ENCODE results near the gene APC2.
"Not testable (repeated sequence)": the region's sequence is repeated elsewhere in the genome, so short reads cannot be mapped to it uniquely, and the experiment has no call there.

Gene APC2

DNA sequence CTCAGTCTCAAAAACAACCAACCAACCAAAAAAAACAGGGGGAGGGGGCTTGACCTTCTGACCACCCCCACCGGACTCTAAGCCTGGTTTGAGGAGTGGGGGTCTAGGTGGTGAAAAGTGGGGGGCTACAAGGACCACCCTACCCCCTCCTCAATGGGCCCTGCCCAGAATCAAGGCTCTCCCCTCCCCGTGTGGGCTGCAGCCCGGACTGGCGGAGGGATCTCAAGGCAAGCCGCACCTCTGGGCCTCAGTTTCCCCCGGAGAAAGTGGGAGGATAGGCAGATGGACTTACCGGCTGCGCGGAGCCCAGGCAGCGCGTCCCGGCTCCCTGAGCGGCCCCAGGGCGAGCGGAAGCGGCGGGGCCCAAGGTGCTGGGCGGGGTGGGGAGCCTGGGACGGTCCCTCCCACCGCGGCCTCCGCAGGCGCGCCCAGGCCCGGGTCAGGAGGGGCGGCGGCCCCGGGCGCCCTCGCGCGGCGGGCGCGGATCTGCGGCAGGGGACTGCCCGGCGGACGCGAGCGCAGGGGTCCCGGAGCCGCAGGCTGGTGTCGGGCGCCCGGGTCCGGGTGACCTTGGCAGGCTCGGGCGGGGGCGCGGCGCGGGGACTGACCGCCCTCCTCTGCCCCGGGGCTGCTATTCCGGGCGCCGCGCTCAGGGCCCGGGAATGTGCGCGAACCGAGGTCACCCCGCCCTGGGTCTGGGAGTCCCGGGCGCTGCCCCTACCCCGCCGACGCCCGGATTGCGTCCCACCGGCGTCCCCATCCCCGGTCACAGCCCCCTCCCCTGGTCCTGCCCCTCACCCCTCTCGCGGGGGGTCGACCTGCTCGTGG, 63.0 kb downstream of the APC2 start, which contains the start of gene ADAMTSL5:
Gene ADAMTSL5, minus strand, starts transcription at position 349 of the 828 bp plus-strand sequence. CDS start 2,076 bp downstream, outside the sequence.
- DNase-seq (ENCODE audit: low read depth in 2 of 2), result peak in 1 of 2 donors; percentile 33

DNA sequence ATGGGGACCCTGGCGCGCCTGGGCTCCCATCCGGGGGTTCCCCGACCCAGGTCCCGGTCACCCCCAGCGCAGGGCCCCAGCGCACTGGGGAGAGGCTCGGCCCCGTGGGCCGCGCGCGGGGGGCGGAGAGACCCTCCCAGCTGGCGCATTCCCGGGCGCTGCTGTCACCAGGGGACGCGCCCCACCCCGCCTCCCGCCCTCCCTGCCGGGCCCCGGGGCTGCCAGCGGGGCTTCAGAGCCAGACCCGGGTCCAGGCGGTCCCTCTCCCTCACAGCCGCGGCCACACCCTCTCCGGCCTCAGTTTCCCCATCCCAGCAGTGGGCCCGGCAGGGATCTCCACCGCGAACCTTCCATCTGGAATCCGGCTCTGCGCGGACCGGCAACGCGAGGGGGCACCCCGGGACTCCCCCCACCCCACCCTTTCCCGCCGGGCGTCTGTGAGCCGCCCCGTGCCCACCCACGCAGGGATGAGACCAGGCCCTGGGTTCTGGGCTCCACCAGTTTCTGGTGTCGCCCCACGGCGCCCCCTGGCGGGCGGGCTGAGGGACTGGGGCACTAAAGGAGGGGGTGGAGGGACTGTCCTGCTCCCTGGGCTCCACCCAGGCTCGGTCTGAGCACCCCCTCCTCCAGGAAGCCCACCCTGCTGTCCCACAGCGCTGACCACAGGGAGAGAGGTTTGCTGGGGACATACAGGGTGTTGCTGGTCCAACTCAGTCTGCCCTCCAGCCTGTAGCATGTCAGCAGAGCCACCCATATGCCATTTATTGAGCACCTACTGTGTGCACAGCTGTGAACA, 63.8 kb downstream of the APC2 start:
- peak; percentile 34 to 38 for DNase-seq (ENCODE audit: low read depth in 2 of 2)

DNA sequence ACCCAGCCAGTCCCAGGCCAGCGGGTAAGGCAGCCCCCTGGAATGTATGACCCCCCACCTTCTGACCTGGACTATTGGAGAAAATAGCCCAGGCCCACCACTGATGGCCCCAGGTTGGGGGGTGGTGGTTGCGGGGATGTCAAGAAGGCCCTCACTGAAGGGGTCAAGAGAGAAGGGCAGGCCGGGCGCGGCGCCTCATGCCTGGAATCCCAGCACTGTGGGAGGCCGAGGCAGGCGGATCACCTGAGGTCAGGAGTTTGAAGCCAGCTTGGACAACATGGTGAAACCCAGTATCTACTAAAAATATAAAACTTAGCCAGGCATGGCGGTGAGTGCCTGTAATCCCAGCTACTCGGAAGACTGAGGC, 64.4 kb downstream of the APC2 start:
- no peak for DNase-seq (ENCODE audit: low read depth in 2 of 2)

DNA sequence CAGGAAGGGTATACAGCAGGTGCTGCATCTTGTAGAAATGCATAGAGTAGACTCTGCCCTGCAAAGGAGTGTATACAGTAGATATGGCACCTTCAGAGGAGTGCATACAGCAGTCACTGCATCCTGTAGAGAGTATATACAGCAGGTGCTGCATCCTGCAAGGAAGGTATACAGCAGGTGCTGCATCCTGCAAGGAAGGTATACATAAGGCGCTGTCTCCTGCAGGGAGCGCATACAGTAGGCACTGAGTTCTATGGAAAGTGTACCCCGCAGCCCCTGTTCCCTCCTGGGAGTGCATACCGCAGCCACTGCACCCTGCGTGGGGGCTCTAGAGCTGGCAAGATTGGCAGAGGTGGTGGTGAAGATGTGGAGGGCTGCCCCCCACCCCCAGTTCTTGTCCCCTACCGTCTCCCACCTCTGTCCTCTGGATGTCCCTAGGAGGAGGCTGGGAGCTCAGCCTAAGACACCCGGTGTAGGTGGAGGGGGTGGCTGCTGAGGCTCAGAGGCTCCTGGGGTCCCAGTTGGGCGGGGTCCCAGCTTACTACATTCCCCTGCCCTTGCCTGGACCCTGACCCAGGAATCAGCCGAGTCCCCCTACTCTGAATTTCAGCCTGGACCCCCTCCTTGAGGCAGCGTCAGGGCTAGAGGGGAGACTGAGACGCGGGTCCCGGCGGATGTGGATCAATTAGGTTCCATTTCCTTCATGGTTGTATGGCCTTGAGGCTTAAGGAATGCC, 65.2 kb downstream of the APC2 start:
- DNase-seq (ENCODE audit: low read depth in 2 of 2), result no peak

DNA sequence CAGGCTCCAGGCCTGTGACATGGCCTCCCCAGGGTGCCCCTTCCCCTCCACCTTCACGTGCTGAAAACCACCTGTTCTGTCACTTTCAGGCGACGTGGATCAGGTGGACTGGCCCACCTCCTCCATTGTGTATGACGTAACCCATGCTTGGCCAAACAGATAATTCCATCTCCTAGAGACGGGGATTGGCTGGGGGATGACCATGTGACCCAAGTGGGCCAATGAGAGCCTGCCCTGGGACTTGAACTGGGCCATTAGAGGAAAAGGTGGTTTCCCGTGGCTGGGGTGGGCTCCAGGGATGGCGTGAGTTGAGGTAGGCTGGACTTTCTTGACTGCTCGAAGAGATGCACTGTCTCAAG, 66.5 kb downstream of the APC2 start:
- no peak for DNase-seq (ENCODE audit: low read depth in 2 of 2)

DNA sequence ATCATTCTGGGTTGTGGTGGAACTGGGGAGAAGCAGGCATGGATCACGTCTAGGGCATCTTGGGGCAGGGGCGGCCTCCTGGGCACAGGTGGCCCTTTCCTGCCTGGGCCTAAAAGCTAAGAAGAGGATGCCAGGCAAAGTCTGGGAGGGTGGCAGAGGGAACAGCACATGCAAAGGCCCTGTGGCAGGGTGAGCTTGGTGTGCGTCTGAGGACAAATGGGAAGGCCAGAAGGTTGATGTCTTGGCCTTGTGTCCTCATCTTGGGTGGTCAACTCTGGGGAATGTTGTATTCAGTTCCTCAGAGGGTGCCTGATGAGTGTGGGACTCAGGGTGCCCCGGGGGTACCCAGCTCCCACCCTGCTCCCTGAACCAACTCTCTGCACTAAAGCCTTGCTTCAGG, 68.5 kb downstream of the APC2 start:
- DNase-seq (ENCODE audit: low read depth in 2 of 2), result no peak

DNA sequence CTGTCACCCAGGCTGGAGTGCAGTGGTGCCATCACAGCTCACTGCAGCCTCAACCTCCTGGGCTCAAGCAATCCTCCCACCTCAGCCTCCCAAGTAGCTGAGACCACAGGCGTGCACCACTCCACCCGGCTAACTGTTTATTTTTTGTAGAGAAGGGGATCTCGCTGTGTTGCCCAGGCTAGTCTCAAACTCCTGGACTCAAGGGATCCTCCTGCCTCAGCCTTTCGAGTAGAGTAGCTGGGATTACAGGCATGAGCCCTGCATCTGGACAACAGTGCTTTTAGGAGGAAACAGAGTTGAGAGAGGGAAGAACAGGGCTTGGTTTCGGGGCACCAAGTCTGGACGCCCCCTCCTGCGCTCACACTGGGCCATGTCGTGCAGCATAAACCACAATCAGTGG, 69.9 kb downstream of the APC2 start:
- DNase-seq (ENCODE audit: low read depth in 2 of 2), result not testable (repeated sequence)

DNA sequence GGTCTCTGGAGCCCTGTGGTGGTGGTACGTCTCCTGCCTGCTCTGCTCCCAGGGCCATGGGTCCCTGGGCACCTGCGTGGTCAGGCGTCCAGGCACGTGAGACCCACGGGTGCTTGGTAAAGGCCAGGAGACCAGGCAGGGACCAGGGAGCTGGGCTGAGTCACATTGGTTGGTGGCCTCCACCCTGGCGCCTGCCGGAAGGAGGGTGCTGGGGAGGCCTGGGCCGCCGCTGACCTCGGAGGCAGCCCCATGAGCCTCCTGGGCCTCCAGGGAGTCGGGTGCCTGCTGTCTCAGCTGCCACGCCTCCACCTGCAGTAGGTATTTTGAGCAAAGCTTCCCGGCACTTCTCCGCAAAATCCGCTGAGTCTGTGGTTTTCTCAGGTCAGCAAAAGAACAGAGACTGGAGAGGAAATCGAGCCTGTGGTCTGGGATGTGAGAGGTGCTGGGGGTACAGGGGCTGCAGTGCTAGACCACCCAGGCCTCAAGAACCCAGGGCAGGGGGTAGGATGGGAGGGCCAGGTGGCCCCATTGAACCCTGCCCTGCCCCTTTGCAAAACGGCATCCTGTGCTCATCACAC, 70.4 kb downstream of the APC2 start:
- no peak for DNase-seq (ENCODE audit: low read depth in 2 of 2)

DNA sequence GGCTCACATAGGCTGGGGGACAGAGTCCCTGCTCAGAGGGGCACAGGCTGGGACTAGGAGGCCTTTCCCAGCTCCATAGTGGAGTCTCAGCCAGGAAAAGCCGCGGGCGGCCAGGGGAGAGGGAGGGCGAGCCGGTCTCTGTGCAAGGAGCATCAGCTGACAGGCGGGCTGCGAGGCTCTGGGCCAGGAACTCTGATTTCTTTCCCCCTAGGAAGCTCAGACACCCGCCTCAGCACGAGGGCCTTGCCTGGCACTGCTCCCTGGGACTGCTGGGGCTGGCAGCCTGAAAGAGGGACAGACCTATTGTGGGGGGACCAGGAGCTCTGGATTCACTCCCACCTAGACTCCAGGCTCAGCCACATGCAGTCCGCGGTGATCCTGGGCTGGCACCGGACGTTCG, 71.7 kb downstream of the APC2 start:
- DNase-seq (ENCODE audit: low read depth in 2 of 2), result no peak

DNA sequence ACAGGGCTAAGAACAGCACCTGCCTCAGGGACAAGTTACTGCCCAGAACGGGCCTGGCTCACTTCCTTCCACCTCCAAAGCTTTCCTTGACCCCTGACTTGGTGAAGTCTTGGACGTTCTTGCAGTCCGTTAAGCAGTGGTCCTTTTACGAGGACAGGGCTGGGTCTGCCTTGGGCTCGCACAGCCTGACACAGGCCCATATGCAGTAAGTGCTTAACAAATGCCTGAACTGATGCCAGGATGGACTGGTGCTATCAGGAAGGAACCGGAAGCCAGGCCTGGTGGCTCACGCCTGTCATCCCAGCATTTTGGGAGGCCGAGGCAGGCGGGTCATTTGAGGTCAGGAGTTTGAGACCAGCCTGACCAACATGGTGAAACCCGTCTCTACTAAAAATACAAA, 72.1 kb downstream of the APC2 start:
- no peak for DNase-seq (ENCODE audit: low read depth in 2 of 2)

DNA sequence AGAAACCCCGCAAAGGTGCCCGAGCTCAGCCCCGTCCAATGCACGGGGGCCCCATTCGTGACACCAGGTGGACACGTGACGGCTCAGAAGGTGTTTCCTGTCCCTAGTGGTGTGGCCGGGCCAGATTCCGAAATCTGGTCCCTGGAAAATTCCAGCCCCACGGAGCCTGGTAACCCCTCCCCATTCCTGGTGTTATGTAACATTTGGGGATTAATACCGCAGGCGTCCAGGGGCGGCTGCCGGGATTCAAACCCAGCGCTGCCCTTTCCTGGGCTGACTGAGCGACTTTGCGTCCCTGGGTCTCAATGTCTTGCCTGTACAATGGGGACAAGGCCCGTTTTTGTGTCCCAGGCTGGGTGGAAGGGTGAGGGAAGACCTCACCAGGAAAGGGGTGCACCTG, 72.9 kb downstream of the APC2 start:
- DNase-seq (ENCODE audit: low read depth in 2 of 2), result no peak

Data from stimulated activated CD8-positive, alpha-beta memory T cell treated with anti-CD3 and anti-CD28 coated beads, Interleukin-15, amount 100 ng/mL, for 4 hours (primary cell).